ENCODE results near the gene YJEFN3. TPM values are rescaled to one million over a fixed set of nuclear protein-coding genes. Genes with fewer than 3 reads are reported as not detected.

The YJEFN3 gene
- total and polyA plus RNA-seq, 2 of the 8 experiments (the other 6 are each of a cell fraction or from before 2014, with no cell fraction given) = 5.7 to 9.4 TPM

GRCh38 chr19:19548915-19549759 lies 20.4 kb downstream of the YJEFN3 start (continued):
- TF ChIP-seq, protein P1, sequence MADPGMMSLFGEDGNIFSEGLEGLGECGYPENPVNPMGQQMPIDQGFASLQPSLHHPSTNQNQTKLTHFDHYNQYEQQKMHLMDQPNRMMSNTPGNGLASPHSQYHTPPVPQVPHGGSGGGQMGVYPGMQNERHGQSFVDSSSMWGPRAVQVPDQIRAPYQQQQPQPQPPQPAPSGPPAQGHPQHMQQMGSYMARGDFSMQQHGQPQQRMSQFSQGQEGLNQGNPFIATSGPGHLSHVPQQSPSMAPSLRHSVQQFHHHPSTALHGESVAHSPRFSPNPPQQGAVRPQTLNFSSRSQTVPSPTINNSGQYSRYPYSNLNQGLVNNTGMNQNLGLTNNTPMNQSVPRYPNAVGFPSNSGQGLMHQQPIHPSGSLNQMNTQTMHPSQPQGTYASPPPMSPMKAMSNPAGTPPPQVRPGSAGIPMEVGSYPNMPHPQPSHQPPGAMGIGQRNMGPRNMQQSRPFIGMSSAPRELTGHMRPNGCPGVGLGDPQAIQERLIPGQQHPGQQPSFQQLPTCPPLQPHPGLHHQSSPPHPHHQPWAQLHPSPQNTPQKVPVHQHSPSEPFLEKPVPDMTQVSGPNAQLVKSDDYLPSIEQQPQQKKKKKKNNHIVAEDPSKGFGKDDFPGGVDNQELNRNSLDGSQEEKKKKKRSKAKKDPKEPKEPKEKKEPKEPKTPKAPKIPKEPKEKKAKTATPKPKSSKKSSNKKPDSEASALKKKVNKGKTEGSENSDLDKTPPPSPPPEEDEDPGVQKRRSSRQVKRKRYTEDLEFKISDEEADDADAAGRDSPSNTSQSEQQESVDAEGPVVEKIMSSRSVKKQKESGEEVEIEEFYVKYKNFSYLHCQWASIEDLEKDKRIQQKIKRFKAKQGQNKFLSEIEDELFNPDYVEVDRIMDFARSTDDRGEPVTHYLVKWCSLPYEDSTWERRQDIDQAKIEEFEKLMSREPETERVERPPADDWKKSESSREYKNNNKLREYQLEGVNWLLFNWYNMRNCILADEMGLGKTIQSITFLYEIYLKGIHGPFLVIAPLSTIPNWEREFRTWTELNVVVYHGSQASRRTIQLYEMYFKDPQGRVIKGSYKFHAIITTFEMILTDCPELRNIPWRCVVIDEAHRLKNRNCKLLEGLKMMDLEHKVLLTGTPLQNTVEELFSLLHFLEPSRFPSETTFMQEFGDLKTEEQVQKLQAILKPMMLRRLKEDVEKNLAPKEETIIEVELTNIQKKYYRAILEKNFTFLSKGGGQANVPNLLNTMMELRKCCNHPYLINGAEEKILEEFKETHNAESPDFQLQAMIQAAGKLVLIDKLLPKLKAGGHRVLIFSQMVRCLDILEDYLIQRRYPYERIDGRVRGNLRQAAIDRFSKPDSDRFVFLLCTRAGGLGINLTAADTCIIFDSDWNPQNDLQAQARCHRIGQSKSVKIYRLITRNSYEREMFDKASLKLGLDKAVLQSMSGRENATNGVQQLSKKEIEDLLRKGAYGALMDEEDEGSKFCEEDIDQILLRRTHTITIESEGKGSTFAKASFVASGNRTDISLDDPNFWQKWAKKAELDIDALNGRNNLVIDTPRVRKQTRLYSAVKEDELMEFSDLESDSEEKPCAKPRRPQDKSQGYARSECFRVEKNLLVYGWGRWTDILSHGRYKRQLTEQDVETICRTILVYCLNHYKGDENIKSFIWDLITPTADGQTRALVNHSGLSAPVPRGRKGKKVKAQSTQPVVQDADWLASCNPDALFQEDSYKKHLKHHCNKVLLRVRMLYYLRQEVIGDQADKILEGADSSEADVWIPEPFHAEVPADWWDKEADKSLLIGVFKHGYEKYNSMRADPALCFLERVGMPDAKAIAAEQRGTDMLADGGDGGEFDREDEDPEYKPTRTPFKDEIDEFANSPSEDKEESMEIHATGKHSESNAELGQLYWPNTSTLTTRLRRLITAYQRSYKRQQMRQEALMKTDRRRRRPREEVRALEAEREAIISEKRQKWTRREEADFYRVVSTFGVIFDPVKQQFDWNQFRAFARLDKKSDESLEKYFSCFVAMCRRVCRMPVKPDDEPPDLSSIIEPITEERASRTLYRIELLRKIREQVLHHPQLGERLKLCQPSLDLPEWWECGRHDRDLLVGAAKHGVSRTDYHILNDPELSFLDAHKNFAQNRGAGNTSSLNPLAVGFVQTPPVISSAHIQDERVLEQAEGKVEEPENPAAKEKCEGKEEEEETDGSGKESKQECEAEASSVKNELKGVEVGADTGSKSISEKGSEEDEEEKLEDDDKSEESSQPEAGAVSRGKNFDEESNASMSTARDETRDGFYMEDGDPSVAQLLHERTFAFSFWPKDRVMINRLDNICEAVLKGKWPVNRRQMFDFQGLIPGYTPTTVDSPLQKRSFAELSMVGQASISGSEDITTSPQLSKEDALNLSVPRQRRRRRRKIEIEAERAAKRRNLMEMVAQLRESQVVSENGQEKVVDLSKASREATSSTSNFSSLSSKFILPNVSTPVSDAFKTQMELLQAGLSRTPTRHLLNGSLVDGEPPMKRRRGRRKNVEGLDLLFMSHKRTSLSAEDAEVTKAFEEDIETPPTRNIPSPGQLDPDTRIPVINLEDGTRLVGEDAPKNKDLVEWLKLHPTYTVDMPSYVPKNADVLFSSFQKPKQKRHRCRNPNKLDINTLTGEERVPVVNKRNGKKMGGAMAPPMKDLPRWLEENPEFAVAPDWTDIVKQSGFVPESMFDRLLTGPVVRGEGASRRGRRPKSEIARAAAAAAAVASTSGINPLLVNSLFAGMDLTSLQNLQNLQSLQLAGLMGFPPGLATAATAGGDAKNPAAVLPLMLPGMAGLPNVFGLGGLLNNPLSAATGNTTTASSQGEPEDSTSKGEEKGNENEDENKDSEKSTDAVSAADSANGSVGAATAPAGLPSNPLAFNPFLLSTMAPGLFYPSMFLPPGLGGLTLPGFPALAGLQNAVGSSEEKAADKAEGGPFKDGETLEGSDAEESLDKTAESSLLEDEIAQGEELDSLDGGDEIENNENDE (IDR thresholded peaks at IDR 0.05; ENCODE audit: insufficient replicate concordance, low read length) = no peak
- no peak for TF ChIP-seq FOSL1 (IDR thresholded peaks at IDR 0.05; ENCODE audit: insufficient read depth, low read depth, low read length)
- no peak for TF ChIP-seq TAF7 (optimal IDR thresholded peaks at IDR 0.05; ENCODE audit: borderline replicate concordance, low read depth, low read length)
- TF ChIP-seq, protein P2, sequence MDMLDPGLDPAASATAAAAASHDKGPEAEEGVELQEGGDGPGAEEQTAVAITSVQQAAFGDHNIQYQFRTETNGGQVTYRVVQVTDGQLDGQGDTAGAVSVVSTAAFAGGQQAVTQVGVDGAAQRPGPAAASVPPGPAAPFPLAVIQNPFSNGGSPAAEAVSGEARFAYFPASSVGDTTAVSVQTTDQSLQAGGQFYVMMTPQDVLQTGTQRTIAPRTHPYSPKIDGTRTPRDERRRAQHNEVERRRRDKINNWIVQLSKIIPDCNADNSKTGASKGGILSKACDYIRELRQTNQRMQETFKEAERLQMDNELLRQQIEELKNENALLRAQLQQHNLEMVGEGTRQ (IDR thresholded peaks at IDR 0.05; ENCODE audit: low read length) = no peak
- no peak for TF ChIP-seq TBP (IDR thresholded peaks at IDR 0.05; ENCODE audit: low read depth, low read length)
- no peak for TF ChIP-seq SIN3A (conservative IDR thresholded peaks at IDR 0.05 in 1 of 2, IDR thresholded peaks at IDR 0.05 in 1 of 2; ENCODE audit: low read depth in 1 of 2, low read length in 2 of 2)

All from H1 (cell line).